Stimulated activated naive CD4-positive, alpha-beta T cell (primary cell): Measurements from ENCODE around the gene UBA52.
A peak's percentile ranks its signal among the peaks of the same experiment; 100 is the strongest.
"Not testable (repeated sequence)": the region's sequence is repeated elsewhere in the genome, so short reads cannot be mapped to it uniquely, and the experiment has no call there.

ENCODE experiments used
- DNase-seq, 6 experiments: peaks; one replicate each; lab custom pipeline; 2025; lab: John Stamatoyannopoulos, UW

Gene UBA52

DNA sequence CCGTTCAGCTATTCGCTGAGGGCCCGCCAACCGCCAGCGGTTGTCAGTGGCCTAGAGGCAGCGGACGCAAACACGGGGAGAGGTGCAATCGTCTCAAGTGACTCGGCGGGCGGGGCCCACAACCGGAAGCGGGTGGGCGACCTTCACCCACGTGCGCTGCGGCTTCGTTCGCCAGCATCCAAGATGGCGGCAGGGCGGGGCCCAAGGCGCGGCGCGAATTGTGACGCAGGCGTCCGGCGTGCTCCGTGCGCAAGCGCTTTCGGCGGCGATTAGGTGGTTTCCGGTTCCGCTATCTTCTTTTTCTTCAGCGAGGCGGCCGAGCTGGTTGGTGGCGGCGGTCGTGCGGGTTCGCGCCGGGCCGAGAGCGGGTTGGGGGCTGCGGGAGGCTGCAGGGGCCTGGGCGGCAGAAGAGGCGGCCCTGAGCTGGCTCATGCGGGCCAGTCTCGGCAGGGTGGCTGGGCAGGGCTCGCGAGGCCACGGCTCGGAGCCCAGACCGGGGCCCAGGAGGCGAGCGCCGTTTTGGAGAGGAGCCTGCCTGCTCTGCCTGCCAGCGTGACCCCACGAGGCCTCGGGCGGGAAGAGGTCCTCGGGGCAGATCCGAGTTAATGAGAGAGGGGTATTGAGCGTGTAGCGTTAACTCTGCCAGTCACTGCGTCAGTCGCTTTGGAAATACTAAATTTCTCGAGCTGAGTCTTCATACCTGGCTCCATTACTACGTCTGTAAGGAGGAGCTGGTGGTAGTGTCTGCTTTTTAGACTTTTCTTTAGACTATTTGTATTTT lies at the start of gene UBA52:
UBA52 (plus strand) TSS at position 294 of the 781 bp plus-strand sequence. CDS start 1,444 bp downstream, outside the sequence.
- DNase-seq, result peak; percentile 96 to 99 (median 98)

DNA sequence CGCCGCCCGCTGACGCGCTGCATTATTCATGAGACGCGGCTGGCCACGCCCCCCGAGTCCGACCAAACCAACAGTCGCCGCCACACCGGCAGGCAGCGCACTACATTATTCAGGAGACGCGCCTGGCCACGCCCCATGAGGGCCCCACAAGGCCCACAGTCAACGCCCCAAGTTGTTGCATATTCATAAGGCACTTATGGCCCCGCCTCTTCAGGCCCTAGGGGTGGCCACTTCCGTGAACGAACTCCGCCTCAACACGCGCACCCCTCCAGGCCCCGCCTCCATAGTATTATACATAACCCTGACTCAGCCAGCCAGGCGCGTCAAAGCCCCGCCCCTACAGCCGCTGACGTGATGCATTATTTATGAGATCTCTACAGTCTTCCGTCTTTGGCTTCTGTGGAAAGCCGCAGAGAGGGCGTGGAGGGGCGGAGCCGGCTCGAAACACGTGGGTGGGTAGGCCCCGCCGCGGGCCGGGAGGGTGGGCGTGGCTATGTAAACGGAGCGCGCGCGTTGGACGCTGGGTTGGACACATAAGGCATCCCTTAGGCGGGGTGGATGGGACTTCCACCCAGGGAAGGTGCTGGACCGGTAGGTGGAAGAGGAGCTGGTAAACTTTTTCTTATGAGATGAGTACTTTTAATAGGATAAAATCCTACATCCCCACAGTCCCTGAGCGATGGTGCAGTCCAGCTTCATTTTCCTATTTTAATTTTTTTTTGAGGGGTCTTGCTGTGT lies 49.4 kb upstream of the UBA52 start:
- peak; percentile 100 for DNase-seq

DNA sequence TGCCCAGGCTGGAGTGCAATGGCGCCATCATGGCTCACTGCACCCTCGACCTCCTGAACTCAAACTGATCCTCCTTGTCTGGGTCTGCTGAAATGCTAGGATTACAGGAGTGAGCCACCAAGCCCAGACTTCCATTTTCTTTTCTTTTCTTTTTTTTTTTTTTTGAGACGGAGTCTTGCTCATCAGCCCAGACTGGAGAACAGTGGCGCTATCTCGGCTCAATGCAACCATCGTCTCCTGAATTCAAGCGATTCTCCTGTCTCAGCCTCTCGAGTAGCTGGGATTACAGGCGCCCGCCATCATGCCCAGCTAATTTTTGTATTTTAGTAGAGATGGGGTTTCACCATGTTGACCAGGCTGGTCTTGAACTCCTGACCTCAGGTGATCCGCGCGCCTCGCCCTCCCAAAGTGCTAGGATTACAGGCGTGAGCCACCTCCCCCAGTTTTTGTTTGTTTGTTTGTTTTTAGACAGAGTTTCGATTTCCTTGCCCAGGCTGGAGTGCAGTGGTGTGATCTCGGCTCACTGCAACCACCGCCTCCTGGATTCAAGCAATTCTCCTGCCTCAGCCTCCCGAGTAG lies 48.7 kb upstream of the UBA52 start:
- DNase-seq, result not testable (repeated sequence)

DNA sequence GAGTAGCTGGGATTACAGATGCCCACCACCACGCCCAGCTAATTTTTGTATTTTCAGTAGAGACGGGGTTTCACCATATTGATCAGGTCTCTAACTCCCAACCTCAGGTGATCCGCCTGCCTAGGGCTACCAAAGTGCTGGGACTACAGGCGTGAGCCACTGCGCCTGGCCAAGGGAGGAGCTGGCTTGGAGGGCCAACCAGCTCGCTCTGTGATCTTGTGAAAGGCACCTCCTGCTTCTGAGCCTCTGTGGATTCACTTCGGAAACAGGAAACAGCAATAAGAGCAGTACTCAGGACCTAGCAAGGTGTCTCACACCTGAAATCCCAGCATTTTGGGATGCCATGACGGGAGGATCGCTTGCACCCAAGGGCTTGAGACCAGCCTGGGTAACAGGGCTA lies 47.8 kb upstream of the UBA52 start:
- DNase-seq, result no peak

DNA sequence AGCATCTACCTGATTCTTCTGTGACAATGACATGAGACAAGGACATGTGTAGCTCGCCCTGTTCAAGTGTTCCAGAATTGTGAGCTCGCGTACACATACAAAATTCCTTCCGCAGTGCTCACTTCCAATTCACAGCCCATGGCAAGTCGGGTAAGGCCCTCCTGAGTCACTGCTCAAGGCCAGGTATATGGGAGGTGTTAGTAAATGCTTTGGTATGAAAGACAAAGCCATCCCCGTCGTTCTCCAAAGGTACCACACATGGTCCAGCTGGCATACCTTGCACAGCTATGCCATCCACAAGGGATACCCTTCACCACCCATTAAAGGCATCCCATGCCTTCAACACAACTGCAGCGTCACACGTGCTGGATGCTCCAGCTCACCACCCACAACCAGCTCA lies 45.3 kb upstream of the UBA52 start:
- no peak for DNase-seq

DNA sequence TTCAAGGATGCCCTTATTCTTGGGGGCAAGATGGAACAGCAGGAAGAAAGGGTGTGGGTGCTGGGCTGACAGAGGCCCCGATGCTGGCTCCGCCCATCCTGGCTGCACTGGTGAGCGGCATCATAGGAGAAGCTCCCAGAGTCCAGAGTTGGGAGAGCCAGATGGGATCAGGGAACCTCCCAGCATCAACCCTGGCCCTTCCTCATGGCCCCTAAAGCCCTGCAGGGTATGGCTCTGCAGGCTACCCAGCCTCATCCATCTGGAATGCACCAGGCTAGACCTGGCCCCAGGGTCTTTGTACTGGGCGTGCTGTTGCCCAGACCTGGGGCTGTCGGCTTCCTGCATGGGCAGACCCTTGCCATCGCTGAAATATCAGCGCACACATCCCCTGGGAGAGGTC lies 41.9 kb upstream of the UBA52 start:
- DNase-seq, result no peak

DNA sequence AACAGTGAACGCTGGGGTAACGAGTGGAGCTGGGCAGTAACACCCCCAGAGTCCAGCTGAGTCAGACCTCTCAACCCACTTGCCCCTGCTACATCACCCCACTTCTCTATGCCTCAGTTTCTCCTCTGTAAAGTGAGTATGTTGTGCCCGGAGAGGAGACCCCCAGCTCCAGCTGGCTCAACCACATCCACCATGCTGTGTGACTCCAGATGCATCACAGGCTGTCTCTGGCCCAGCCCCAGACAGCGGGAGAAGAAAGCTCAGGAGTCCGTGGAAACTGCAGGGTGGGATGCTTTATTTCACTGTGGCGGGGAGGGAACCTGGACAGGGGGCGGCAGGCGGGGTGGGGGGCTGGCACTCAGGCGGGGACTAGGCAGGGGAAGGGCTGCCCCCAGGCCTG lies 40.2 kb upstream of the UBA52 start:
- DNase-seq, result no peak

DNA sequence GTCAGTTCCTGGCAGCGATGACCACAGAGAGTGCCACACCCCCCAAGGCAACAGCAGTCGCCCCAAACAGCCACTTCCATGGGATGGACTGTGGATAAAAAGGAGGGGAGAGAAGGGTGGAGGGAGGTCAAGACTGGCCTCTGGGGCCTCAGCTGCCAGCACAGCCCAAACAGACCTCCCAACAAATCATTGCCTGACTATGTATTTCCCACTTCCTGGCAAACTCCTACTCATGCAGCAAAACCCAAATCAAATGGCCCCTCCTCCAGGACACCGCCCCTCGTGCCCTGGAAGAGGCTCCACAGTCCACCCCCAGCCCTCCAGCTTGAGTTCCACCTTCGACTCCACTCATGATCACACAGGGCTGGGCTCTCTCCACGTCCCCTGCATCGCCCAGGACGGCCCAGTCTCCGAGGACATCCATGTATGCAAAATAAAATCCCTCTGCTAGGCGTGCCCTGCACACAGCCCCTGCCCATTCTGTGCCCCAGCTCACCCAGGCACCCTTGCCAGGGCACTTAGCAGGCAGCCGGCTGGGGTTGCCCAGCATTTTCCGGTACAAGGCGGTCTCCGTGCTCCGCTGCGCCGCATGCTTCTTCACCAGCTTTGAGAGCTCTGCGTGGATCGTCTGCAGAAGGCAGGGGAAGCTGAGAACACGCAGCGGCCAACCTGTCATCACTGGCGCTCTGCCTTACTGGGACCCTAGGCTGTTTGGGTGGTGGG lies 39.3 kb upstream of the UBA52 start:
- DNase-seq, result no peak

DNA sequence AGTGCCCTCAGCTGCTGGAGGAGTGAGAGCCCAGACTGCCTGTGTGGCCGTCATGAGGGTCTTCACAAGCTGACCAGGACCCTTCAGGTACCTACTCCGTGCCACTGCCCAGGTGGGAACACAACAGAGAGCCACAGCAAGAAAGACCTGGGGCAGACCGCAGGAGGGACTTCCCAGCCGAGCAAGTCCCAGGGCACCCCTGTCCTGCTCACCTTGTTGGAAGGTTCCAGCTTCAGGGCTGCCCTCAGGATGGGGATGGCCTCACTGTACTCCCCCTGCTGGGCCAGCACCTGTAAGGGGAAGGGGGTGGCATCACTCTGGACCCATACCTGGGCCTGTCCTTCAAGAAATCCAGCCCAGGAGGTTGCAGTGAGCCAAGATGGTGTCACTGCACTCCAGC lies 38.6 kb upstream of the UBA52 start:
- DNase-seq, result no peak

DNA sequence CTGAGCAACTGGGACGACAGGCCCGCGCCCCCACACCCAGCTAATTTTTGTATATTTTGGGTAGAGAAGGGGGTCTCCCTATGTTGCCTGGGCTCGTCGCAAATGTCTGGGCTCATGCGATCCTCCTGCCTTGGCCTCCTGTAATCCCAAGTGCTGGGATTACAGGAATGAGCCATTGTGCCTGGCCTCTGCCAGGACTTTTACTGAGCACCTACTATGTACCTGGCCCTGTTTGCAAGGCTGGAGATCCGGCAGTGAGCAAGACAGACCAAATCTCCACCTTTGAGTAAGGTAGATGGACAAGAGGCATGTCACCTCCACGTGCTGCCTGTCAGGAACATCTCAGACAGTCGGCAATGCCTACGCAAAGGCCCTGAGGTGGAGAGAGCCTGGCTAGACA lies 35.2 kb upstream of the UBA52 start:
- no peak for DNase-seq

DNA sequence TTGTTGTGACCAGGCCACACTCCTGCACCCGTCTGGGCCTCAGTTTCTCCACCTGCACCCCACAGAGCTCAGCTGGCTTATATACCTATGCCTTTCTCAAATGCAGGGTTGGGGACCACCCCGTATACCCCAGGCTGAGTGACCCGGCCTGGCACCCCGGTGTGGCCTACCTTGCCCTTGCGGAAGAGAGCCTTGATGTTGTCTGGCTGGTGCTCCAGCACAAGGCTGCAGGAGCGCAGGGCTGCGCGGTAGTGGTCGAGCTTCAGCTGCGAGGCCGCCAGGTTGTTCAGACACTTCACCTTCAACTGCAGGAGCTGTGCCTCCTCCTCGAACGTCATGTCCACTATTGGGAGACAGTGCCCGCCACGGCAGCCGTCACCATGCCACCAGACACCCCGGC lies 34.2 kb upstream of the UBA52 start:
- no peak for DNase-seq

DNA sequence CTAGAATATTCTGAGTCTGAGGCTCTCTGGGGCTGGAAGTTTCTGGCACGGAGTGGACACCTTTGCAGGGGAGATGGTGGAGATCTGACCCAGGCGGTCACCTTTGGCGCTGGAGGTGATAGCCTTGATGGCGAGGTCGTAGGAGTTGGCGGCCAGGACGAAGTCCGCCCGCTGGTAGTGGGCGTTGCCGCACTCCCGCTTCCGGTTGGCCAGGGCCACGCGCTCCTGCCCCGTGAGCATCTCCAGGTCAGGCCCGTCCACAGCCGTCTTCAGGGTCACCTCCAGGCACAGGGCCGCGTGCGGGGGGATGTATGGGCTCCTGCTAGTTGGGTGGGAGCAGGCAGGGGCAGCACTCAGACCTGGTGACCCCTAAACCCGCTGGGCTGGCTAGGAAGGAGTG lies 33.5 kb upstream of the UBA52 start:
- no peak for DNase-seq

DNA sequence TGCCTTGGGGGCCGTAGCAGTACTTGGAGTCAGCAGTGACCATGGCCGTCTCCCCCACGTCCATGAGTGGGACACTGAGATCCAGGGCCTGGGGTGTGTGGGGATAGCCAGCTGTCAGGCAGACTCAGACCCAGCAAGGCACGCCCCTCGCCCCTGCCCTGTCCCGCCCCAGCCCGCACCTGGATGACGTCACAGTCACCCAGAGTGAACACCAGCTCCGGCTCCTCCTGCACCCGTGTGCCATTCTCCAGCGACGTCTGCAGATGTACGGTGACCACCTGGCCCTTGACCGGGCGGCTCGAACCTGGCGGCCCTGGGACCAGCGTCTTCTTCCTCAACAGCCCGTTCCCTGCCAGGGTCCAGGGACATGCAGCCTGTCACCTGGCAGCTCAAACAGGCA lies 32.3 kb upstream of the UBA52 start:
- DNase-seq, result no peak

DNA sequence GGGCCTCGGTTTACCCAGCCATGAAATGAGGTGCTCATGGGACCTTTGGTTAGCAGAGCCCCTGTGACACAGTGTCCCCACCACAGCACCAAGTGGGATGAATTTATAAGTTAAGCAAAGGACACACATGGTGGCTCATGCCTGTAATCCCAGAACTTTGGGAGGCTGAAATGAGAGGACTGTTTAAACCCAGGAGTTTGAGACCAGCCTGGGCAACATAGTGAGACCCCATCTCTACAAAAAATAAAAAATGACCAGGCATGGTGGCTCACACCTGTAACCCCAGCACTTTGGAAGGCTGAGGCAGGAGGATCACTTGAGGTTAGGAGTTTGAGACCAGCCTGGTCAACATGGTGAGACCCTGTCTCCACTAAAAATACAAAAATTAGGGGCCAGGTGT lies 31.5 kb upstream of the UBA52 start:
- not testable (repeated sequence) for DNase-seq

DNA sequence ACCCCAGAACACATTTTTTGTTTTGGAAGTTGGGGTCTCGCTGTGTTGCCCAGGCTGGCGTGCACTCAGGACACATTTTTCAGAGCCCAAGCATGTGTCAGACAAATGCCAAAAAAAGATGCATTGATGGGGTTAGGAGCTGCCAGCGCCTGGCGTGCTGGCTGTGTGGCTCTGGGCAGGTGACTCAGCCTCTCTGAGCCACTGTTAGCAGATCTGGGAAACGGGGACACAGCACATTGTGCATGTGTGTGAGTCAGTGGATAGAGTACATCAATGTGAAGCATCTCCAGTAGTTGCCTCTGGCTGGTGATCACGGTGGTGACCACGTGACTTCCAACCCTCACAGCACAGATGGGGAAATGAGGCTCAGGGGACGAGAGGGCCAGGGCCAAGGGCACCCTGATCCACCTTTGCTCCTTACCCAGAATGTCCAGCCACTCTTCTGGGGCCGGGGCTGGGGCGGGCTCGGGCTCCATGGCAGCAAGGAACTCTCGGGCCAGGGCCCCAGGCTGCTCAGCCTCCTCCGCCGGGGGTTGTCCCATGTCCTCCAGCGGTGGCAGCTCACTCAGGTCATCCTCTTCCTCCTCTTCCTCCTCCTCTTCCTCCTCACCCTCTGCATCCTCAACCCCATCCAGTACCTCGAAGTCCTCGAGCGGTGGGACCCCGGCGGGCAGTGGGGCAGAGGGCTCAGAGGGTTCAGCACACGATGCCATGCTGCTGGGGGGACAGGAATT lies 30.2 kb upstream of the UBA52 start:
- DNase-seq, result no peak

DNA sequence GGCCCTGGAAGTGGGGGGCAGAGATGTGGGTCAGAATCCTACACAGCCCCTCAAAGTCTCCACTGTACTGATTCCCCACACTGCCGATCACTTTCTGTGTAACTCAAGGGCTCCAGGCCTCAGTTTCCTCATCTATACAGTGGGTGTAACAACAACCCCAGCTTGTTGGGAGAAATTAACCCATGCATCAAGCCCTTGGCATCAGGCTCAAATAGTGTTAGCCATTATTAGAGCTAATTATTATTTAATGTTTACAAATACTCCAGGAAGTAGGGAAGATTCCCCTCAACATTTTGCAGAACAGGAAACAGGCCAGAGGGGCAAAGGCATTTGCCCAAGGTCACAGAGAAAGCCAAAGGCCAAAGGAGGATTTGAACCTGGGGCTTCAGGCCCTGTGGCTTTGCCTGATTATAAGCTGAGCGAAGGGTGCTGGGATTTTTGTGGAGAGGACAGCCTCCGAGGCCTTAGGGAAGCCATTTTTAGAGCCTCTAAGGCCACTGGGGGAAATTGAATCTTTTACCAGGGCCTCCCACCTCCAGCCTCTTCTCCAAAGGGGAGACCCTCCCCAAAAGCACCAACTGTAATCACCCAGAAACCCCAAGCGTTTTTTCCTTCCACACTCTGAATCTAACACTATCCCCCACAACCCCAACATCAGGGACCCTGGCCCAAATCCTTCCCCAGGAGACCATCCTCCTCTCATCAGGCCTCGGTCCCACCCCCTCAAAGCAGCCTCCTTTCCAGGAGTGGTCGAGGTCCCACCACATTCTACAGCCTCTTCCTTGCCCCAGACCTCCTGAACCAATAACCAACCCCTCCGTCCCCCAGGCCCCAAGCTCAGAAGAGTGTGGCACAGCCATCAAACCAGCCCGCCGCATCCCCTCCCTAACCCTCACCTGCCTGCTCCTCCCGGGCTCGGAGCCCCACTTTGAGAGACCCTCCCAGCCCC lies 29.4 kb upstream of the UBA52 start:
- DNase-seq, result peak in 1 of 6 experiments; percentile 37

DNA sequence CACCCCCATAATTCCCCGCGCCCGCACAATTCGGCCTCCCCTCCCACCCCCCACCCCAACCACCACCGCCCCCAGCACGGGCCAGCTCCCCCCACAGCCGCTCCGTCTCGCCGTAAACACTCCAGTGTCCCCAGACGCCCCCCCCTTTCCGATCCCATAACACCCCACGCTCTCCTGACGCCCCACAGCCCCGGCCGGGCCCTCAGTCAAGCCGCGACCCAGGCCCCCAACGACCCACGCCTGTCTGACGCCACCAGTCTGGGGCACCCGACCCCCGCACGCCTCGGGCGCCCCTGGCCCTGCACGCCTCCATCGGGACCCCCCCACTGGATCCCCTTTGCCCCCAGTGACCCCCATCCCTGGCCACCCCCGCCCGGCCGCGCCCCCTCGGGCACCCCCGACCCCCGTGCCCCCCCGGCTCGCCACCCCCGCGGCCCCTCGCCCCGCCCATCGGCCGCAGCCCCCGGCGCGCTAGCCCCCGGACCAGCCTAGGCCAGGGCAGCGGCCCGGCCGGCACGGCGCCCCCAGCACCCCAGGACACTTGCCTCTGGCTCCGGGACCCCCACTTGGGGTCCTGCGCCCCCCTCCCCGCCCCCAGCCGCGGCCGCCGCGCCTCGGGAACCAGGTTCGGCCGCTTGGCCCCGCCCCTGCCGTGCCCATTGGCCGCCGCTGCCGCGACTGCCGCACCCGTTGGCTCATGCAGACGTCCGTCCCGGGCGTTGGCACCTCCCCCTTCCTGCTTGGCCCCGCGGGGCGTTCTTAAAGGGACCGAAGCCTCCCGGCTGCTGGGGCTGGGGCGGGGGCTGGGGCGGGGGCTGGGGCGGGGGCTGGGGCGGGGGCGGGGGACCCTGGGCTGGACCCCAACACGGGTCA lies 28.5 kb upstream of the UBA52 start, which contains the start of gene FKBP8:
FKBP8 (minus strand) TSS at position 633 of the 873 bp plus-strand sequence. CDS start 1,603 bp downstream, outside the sequence.
- DNase-seq, result peak; percentile 79 to 91 (median 90)

DNA sequence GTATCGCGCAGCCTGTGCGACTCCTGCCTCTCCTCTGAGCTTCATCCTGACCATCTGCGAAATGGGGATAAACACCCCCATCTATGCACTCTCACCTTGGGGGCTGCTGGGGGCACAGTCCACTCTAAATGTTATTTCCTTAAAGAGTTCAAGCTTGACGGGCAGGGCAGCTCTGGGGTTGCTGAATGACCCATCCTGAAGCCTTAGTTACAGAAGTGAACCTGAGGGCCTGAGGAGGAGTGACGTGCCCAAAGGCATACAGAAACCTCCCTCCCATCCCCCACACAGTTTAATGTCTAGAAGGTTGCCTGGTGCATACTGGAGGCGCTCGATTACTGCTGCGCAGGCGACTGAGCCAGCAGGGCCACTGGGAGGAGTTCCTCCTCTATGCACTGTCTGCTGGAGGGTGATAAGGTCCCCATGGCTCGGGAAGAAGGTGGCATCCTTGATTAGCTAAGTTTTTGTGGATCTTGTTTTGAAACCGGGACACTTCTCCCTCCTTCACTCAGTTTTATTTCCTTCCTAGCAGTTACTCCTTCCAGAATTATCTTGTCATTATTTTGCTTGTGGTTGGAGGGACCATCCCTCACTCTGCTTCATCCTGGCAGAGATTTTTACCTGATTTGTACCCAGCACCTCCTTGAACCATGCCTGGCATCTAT lies 27.7 kb upstream of the UBA52 start:
- DNase-seq, result peak; percentile 46 to 82 (median 70)

DNA sequence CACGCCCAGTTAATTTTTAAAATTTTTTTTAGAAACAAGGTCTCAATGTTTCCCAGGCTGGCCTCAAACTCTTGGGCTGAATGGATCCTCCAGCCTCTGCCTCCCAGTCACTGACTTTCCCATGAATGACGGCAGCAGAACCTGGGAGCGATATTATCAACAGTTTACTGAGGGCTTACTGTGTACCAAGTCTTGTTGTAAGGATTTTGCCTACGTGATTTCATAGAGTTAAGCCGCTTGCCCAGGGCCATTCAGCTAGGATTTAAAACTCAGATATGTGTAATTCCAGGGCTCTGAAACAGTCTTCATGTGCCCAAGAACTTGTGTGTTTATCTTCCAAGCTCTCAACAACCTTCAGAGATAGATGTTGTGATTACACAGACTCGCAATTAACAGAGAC lies 20.0 kb upstream of the UBA52 start:
- DNase-seq, result no peak
